Astrocyte (in vitro differentiated cells and primary cell): ENCODE measurements around the gene AMFR. TPM values are rescaled to one million over a fixed set of nuclear protein-coding genes. Genes with fewer than 3 reads are reported as not detected.

Experiments
- DNase-seq: peaks from one replicate; pipeline ENCODE4 v3.0.0-alpha.2; 2010; ENCODE audit warnings: low read depth
- FAIRE-seq: peaks from 2 replicates; lab custom pipeline; 2011; peaks lifted over from hg19 to GRCh38; lab: Jason Lieb, UNC
- H2AFZ ChIP-seq: 2 replicates; pipeline ENCODE4 v1.6.0; 2012; ENCODE audit warnings: low read depth, low read length, inconsistent platforms
- H3K27ac ChIP-seq: 2 replicates; pipeline ENCODE4 v1.5.1; 2011; ENCODE audit warnings: low read depth, low read length, inconsistent platforms
- H3K27me3 ChIP-seq: 2 replicates; pipeline ENCODE4 v1.6.0; 2011; ENCODE audit warnings: low read length, inconsistent platforms; ENCODE audit not compliant: insufficient read depth
- H3K36me3 ChIP-seq: 2 replicates; pipeline ENCODE4 v1.5.1; 2011; ENCODE audit warnings: low read length, inconsistent platforms; ENCODE audit not compliant: insufficient read depth
- H3K4me1 ChIP-seq: 2 replicates; pipeline ENCODE4 v1.5.1; 2011; ENCODE audit warnings: low read length, inconsistent platforms; ENCODE audit not compliant: insufficient read depth
- H3K4me2 ChIP-seq: 2 replicates; pipeline ENCODE4 v1.6.0; 2012; ENCODE audit warnings: low read length, inconsistent platforms
- H3K4me3 ChIP-seq: 2 replicates; pipeline ENCODE4 v1.5.1; 2011; ENCODE audit warnings: low read depth, mild to moderate bottlenecking, low read length, inconsistent platforms; ENCODE audit not compliant: insufficient read depth
- H3K79me2 ChIP-seq: 2 replicates; pipeline ENCODE4 v1.6.0; 2012; ENCODE audit warnings: mild to moderate bottlenecking, low read length, inconsistent platforms; ENCODE audit not compliant: insufficient read depth
- H3K9ac ChIP-seq: 2 replicates; pipeline ENCODE4 v1.6.0; 2012; ENCODE audit warnings: mild to moderate bottlenecking, low read length, inconsistent platforms
- H3K9me3 ChIP-seq: 2 replicates; pipeline ENCODE4 v1.5.1; 2012; ENCODE audit warnings: low read depth, mild to moderate bottlenecking, low read length, inconsistent platforms; ENCODE audit not compliant: insufficient read depth
- H4K20me1 ChIP-seq: 2 replicates; pipeline ENCODE4 v1.6.0; 2012; ENCODE audit warnings: low read length, inconsistent platforms; ENCODE audit not compliant: insufficient read depth
- H3K27ac Mint-ChIP-seq: one replicate; pipeline ENCODE4 v1.8.0; 2021; ENCODE audit warnings: mild to moderate bottlenecking, mixed read lengths; ENCODE audit not compliant: unreplicated experiment
- H3K27me3 Mint-ChIP-seq: one replicate; pipeline ENCODE4 v1.8.0; 2021; ENCODE audit warnings: low read depth, mixed read lengths; ENCODE audit not compliant: unreplicated experiment
- H3K36me3 Mint-ChIP-seq: one replicate; pipeline ENCODE4 v1.8.0; 2021; ENCODE audit warnings: low read depth, mixed read lengths; ENCODE audit not compliant: unreplicated experiment
- H3K4me1 Mint-ChIP-seq: one replicate; pipeline ENCODE4 v1.8.0; 2021; ENCODE audit warnings: low read depth, mixed read lengths; ENCODE audit not compliant: unreplicated experiment
- H3K4me3 Mint-ChIP-seq: one replicate; pipeline ENCODE4 v1.8.0; 2021; ENCODE audit warnings: mild to moderate bottlenecking, moderate library complexity, mixed read lengths; ENCODE audit not compliant: unreplicated experiment
- H3K9me3 Mint-ChIP-seq: one replicate; pipeline ENCODE4 v1.8.0; 2021; ENCODE audit warnings: mild to moderate bottlenecking, mixed read lengths; ENCODE audit not compliant: unreplicated experiment
- EZH2 ChIP-seq: IDR thresholded peaks from 2 replicates; pipeline ENCODE4 v1.6.1; 2012; ENCODE audit warnings: mild to moderate bottlenecking, low read length, inconsistent platforms; ENCODE audit not compliant: insufficient read depth
- total RNA-seq: library from RNA; stranded (reverse); gene quantifications from 2 replicates; pipeline ENCODE4 v1.2.1, GENCODE V29; 2021
- TF ChIP-seq, protein P1 (sequence below): IDR thresholded peaks from 2 replicates; pipeline ENCODE4 v1.5.1; 2011; ENCODE audit warnings: low read depth, mild to moderate bottlenecking, inconsistent platforms, low read length, moderate library complexity; ENCODE audit not compliant: insufficient read depth

AMFR gene
- total RNA-seq, 1 donor from 2014 or later = 86.2 TPM

DNA sequence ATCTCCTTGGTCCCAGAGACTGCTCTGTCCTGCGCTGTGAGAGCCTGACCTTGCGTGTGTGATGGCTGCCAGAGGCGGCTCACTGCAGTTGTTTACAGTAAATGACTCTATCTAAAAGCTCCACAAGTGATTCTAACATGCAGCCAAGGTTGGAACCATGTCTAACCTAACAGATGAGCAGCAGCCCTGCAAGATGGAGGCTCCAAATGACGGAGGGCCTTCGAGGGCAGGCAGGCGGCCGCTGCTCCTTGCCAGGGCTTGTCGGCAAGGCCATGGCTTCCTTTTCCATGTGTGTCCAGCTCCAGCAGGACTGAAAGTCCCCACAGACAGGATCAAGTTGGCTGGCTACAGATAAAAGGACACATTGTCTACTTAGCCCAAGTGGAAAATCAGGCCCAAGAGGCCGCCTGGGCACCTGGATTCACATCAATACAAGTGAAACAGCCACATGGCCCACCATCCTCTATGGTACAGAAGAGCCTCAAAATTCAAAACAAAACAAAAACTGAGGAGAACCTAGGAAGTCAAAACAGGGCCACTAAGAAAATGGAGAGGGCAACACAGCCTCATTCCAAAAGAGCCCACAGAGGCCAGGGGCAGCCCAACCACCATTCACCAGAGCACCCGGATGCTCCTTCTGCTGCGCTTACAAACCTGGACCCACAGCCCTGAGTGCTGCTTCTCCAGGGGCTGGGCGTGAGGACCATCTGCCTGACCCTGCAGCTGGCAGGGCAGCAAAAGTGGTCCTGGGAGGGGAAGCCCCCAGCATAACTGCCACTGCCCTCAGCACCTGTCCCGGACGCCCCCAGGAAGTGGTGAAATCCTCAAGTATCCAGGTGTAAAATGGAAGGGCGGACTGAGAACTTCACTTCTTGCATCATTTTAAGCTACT, 65.0 kb downstream of the AMFR start:
- Histone ChIP-seq H3K4me2 (no peak overlapping the region), H3K36me3 (peaks cover 22% of the 10 kb centered on the region), H3K27me3 (no peaks in the 10 kb centered on the region), H4K20me1 (peaks cover 6% of the 10 kb centered on the region), H3K27ac (no peak overlapping the region), H3K9me3 (no peaks in the 10 kb centered on the region), H3K79me2 (no peaks in the 10 kb centered on the region), H3K4me1 (peaks cover 25% of the 10 kb centered on the region), H2AFZ (no peak overlapping the region), H3K4me3 (no peak overlapping the region), H3K9ac (no peak overlapping the region)
- Mint-ChIP-seq H3K4me1 (peaks cover 9% of the 10 kb centered on the region), H3K27ac (no peak overlapping the region), H3K4me3 (no peak overlapping the region), H3K36me3 (peaks cover 12% of the 10 kb centered on the region), H3K27me3 (no peaks in the 10 kb centered on the region), H3K9me3 (no peaks in the 10 kb centered on the region)
- TF ChIP-seq, protein P1, sequence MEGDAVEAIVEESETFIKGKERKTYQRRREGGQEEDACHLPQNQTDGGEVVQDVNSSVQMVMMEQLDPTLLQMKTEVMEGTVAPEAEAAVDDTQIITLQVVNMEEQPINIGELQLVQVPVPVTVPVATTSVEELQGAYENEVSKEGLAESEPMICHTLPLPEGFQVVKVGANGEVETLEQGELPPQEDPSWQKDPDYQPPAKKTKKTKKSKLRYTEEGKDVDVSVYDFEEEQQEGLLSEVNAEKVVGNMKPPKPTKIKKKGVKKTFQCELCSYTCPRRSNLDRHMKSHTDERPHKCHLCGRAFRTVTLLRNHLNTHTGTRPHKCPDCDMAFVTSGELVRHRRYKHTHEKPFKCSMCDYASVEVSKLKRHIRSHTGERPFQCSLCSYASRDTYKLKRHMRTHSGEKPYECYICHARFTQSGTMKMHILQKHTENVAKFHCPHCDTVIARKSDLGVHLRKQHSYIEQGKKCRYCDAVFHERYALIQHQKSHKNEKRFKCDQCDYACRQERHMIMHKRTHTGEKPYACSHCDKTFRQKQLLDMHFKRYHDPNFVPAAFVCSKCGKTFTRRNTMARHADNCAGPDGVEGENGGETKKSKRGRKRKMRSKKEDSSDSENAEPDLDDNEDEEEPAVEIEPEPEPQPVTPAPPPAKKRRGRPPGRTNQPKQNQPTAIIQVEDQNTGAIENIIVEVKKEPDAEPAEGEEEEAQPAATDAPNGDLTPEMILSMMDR = no peak
- TF ChIP-seq EZH2 = no peak
- DNase-seq = no peak
- FAIRE-seq = no peak

DNA sequence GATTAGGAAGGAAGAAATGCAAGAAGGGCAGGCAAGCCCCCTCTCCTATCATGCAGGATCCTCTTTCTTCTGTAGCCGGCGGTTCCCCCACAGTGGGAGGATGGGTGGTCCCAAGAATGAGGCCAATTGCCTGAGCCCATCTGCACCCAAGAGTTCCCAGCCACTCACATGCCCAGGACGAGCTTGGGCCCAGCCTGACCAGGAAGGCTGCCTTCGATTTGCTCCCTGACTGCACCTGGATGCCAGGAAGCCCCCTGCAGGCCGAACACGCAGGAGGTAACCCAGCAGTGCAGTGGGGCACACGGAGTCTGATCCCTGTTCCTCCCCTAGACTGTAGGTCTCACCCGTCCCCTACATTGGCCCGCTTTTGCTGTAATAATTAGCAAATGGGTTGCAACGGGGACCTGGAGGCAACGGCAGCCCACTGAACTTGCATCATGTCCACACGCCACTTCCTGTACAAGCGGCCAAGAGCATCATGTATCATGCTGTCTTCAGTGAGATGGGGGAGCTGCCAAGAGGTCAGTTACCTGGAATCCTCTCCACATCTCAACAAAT, 67.5 kb downstream of the AMFR start:
- DNase-seq = no peak
- FAIRE-seq = no peak
- Histone ChIP-seq H3K4me3 (no peak overlapping the region), H3K79me2 (no peaks in the 10 kb centered on the region), H4K20me1 (no peaks in the 10 kb centered on the region), H3K9ac (peak overlapping the region; percentile 89), H2AFZ (peak overlapping the region; percentile 77), H3K27ac (peak overlapping the region; percentile 90), H3K27me3 (no peaks in the 10 kb centered on the region), H3K36me3 (peaks cover 11% of the 10 kb centered on the region), H3K4me2 (peak overlapping the region; percentile 89), H3K9me3 (no peaks in the 10 kb centered on the region), H3K4me1 (peaks cover 25% of the 10 kb centered on the region)
- Mint-ChIP-seq H3K27me3 (no peaks in the 10 kb centered on the region), H3K9me3 (no peaks in the 10 kb centered on the region), H3K36me3 (peaks cover 5% of the 10 kb centered on the region), H3K4me1 (peaks cover 9% of the 10 kb centered on the region), H3K4me3 (no peak overlapping the region), H3K27ac (no peak overlapping the region)
- TF ChIP-seq, protein P1 = no peak
- no peak for TF ChIP-seq EZH2
